Upper lobe of left lung (tissue), 6 donors: ENCODE measurements around the gene C19orf85. TPM values are rescaled to one million over a fixed set of nuclear protein-coding genes. Genes with fewer than 3 reads are reported as not detected.
"Not testable (repeated sequence)": the region's sequence is repeated elsewhere in the genome, so short reads cannot be mapped to it uniquely, and the experiment has no call there.

Source experiments
- ATAC-seq, 2 donors: fragments of 200-7000 bp; cut with Tn5 transposase; one replicate each; pipeline ENCODE4 v1.9.1; 2022; ENCODE audit warnings: mild to moderate bottlenecking in 2 of 2, moderate library complexity in 2 of 2; ENCODE audit not compliant: low FRiP score in 2 of 2
- DNase-seq, 2 donors: peaks; one replicate each; pipeline ENCODE4 v3.0.0-alpha.2; 2019 to 2020
- H3K27ac ChIP-seq, 4 donors: fragments of 200-600 bp; sonication (generic); one replicate each; pipeline ENCODE4 v1.5.1; 2016 to 2019
- H3K27me3 ChIP-seq, 4 donors: fragments of 200-600 bp; sonication (generic); one replicate each; pipeline ENCODE4 v1.5.1; 2017 to 2019
- H3K36me3 ChIP-seq, 4 donors: fragments of 200-600 bp; sonication (generic); one replicate each; pipeline ENCODE4 v1.5.1; 2016 to 2019
- H3K4me1 ChIP-seq, 4 donors: fragments of 200-600 bp; sonication (generic); one replicate each; pipeline ENCODE4 v1.5.1; 2018 to 2019
- H3K4me3 ChIP-seq, 4 donors: fragments of 200-600 bp; sonication (generic); one replicate each; pipeline ENCODE4 v1.5.1; 2017 to 2019; ENCODE audit warnings: mild to moderate bottlenecking in 2 of 4, moderate library complexity in 1 of 4
- H3K9me3 ChIP-seq, 4 donors: fragments of 200-600 bp; sonication (generic); one replicate each; pipeline ENCODE4 v1.5.1; 2018 to 2019
- EP300 ChIP-seq, 4 donors: sonication (generic); formaldehyde crosslinking; IDR thresholded peaks; one replicate each; pipeline ENCODE4 v1.5.1; 2017; ENCODE audit warnings: antibody characterized with exemption in 4 of 4, control low read depth in 2 of 4
- POLR2A ChIP-seq, 4 donors: fragments of 450-650 bp; IDR thresholded peaks; one replicate each; pipeline ENCODE4 v1.5.1; 2016 to 2017; ENCODE audit warnings: antibody characterized with exemption in 4 of 4, mild to moderate bottlenecking in 2 of 4
- POLR2AphosphoS5 ChIP-seq, 2 donors: sonication (generic); formaldehyde crosslinking; IDR thresholded peaks; one replicate each; pipeline ENCODE4 v1.5.1; 2017; ENCODE audit warnings: antibody characterized with exemption in 2 of 2
- WGBS, 2 donors: methylation state at CpG; one replicate each; pipeline ENCODE4 v1.1.5; 2017 to 2018; 5-methylcytosine and 5-hydroxymethylcytosine counted together
- total RNA-seq, 6 donors: library from RNA; depleted of rRNA in 4 of 6; stranded (reverse); fragments of >200 nt in 4 of 6; gene quantifications; one replicate each; pipeline versions ENCODE4 v1.1.0 to v1.2.1, GENCODE V29; 2016 to 2021
- TF ChIP-seq, protein P1 (sequence below), 6 experiments: fragments of 450-650 bp in 4 of 6; fragments of 200-600 bp in 2 of 6; sonication (generic) in 2 of 6; IDR thresholded peaks; one replicate each; pipeline ENCODE4 v1.5.1; 2016 to 2019; ENCODE audit warnings: antibody characterized with exemption in 6 of 6
- donor health status: DM: no; HTN: no; CAD: no; lungs with moderate emphysema.
- donor health status: DM: no; HTN: yes; CAD: no; lungs with severe emphysema.

C19orf85 gene
- total RNA-seq, 6 donors from 2014 or later, result not detected

DNA sequence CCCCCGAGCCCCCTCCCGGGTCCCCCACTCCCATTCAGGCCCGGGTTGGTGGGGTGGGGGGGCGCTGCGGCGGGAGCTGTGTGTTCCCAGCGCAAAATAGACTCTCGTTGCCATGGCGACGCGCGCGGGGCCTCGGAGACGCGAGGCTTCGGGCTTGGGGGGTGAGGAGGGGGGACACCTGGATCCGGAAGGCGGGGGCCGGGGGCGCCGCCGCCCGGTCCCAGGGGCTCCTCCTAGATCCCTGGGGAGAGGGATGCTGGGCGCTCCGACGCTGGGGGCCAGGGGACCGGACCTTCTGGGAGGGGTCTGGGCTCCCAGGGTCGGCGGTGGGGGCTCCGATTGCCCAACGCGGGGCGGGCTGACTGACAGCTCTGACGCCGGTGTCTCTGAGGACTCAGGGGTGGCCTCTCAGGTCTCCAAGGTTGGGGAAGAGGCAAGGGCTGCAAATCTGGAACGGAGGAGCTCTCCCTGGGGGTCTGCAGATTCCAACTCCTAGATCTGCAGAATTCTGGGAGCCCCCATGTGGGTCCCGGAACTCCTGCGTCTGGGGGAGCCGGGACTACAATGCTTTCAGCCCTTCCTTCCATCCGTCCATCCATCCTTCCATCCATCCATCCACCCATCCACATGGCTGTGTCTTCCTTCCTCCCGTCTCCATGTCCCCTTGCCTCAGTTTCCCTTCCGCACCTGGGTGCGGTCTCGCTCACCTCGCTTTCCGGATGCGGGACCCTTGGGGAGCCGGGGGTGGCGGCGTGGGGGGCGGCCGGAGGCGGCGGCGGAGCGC is 12.4 kb downstream of the C19orf85 start:
- WGBS, 2 donors, result 6 to 12% methylated on average over 22 to 47 of the region's 57 CpGs

DNA sequence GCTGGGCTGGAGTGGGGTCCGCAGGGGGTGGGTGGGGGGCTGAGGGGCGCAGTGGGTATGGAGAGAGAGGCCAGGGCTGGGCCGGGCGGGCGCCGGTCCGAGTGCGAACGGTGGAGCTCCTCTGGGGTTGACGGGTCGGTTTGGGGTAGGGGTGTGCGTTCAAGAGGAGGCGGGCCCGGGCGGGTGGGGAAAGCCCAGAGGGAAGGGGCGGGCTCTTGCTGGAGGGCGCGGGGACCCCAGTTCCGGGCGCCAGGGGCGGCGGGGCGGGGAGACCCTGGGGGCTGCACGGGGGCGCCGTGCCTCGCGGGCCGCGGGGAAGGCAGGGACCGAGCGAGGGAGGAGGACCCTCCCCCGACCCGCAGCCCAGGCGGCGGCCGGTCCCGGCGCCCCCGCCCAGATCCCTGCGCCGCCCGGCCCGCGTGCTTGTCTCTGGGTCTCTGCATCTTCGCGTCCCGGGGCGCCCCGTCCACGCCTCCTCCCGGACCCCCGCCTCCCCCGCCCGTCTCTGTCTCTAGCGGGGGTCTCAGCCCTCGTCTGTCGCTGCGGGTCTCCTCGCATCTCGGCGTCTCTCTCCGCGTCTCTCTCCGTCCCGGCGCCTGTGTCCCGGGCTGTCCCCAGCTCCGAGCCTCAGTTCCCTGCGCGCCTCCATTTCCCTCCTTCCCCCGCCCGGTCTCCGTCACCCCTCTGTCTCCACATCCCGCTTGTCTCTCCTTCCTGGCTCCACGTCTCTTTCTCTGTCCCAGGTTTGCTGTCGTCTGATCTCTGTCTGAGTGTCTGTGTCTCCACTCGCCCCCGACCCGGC is 13.2 kb downstream of the C19orf85 start:
- 1 to 3% methylated on average over 23 to 34 of the region's 80 CpGs for WGBS, 2 donors
- ATAC-seq, result peak in 1 of 2 donors; percentile 8
- H3K27me3 ChIP-seq, result peaks cover 7 to 27% (median 16%) of the 10 kb centered on the region in 4 donors
- peaks cover 0 to 20% (median 9%) of the 10 kb centered on the region in 4 donors for H3K36me3 ChIP-seq
- no peaks in the 10 kb centered on the region for H3K9me3 ChIP-seq
- no peak for TF ChIP-seq EP300 (IDR thresholded peaks at IDR 0.05)
- TF ChIP-seq, protein P1, sequence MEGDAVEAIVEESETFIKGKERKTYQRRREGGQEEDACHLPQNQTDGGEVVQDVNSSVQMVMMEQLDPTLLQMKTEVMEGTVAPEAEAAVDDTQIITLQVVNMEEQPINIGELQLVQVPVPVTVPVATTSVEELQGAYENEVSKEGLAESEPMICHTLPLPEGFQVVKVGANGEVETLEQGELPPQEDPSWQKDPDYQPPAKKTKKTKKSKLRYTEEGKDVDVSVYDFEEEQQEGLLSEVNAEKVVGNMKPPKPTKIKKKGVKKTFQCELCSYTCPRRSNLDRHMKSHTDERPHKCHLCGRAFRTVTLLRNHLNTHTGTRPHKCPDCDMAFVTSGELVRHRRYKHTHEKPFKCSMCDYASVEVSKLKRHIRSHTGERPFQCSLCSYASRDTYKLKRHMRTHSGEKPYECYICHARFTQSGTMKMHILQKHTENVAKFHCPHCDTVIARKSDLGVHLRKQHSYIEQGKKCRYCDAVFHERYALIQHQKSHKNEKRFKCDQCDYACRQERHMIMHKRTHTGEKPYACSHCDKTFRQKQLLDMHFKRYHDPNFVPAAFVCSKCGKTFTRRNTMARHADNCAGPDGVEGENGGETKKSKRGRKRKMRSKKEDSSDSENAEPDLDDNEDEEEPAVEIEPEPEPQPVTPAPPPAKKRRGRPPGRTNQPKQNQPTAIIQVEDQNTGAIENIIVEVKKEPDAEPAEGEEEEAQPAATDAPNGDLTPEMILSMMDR (IDR thresholded peaks at IDR 0.05), result no peak
- no peak for TF ChIP-seq POLR2AphosphoS5 (IDR thresholded peaks at IDR 0.05)
- no peak for TF ChIP-seq POLR2A (IDR thresholded peaks at IDR 0.05)
- peak in 1 of 2 donors; percentile 85 for DNase-seq
- H3K4me3 ChIP-seq, result peak overlapping the region in 2 of 4 donors; percentile 10 to 21
- H3K27ac ChIP-seq, result no peak overlapping the region
- peaks cover 15 to 22% (median 20%) of the 10 kb centered on the region in 4 donors for H3K4me1 ChIP-seq

More for the DNA sequence above, 12.4 kb downstream of the C19orf85 start:
- H3K27me3 ChIP-seq, result peaks cover 7 to 27% (median 16%) of the 10 kb centered on the region in 4 donors
- H3K27ac ChIP-seq, result no peak overlapping the region
- H3K4me1 ChIP-seq, result peaks cover 15 to 22% (median 20%) of the 10 kb centered on the region in 4 donors
- H3K36me3 ChIP-seq, result peaks cover 0 to 20% (median 9%) of the 10 kb centered on the region in 4 donors
- TF ChIP-seq EP300 (IDR thresholded peaks at IDR 0.05) (no peak), POLR2A (IDR thresholded peaks at IDR 0.05) (no peak), POLR2AphosphoS5 (IDR thresholded peaks at IDR 0.05) (no peak)
- TF ChIP-seq, protein P1 (IDR thresholded peaks at IDR 0.05), result no peak
- peak overlapping the region in 3 of 4 donors; percentile 7 to 21 (median 10) for H3K4me3 ChIP-seq
- H3K9me3 ChIP-seq, result no peaks in the 10 kb centered on the region
- ATAC-seq, result no peak
- DNase-seq, result peak in 1 of 2 donors; percentile 85

DNA sequence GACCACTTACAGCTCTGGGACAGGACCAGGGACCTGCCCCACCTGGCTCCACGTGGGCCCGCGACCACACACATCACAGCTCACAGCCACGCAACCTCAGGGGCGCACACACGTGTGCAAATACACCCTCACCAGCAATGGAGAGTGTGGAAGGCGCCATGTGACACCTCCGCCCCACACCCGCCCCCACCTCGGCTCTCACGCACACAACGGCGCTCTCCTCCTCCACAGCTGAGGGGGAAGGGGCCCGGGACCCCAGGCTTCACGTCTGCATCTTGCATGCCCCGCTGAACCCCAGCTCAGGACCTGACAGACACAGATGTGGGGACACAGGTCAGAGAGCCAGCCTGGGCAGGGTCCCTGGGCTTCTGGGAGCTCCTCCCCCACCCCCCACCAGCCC is 15.1 kb downstream of the C19orf85 start:
- Histone ChIP-seq H3K36me3 (peaks cover 0 to 7% (median 0%) of the 10 kb centered on the region in 4 donors), H3K27me3 (peaks cover 7 to 28% (median 20%) of the 10 kb centered on the region in 4 donors), H3K4me1 (peaks cover 15 to 22% (median 20%) of the 10 kb centered on the region in 4 donors), H3K9me3 (no peaks in the 10 kb centered on the region), H3K4me3 (no peak overlapping the region), H3K27ac (no peak overlapping the region)
- 38 to 40% methylated on average over 5 to 16 of the region's 16 CpGs for WGBS, 2 donors
- no peak for TF ChIP-seq EP300 (IDR thresholded peaks at IDR 0.05)
- TF ChIP-seq POLR2AphosphoS5 (IDR thresholded peaks at IDR 0.05), result no peak
- no peak for ATAC-seq
- no peak for DNase-seq

DNA sequence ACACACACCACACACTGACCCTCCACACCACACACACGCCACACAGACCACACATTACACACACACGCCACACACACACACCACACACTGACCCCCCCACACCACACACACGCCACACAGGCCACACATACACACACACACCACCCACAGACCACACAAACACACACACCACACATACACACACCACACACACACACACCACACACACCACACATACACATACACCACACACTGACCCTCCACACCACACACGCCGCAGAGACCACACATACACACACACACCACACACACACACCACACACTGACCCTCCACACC is 16.4 kb downstream of the C19orf85 start:
- not testable (repeated sequence) for H3K36me3 ChIP-seq, DNase-seq, H3K4me3 ChIP-seq, H3K9me3 ChIP-seq, H3K27ac ChIP-seq, ATAC-seq
- 87 to 90% methylated on average over 5 of the region's 5 CpGs for WGBS, 2 donors
- peaks cover 15 to 26% (median 20%) of the 10 kb centered on the region in 4 donors for H3K4me1 ChIP-seq
- peaks cover 7 to 40% (median 27%) of the 10 kb centered on the region in 4 donors for H3K27me3 ChIP-seq

DNA sequence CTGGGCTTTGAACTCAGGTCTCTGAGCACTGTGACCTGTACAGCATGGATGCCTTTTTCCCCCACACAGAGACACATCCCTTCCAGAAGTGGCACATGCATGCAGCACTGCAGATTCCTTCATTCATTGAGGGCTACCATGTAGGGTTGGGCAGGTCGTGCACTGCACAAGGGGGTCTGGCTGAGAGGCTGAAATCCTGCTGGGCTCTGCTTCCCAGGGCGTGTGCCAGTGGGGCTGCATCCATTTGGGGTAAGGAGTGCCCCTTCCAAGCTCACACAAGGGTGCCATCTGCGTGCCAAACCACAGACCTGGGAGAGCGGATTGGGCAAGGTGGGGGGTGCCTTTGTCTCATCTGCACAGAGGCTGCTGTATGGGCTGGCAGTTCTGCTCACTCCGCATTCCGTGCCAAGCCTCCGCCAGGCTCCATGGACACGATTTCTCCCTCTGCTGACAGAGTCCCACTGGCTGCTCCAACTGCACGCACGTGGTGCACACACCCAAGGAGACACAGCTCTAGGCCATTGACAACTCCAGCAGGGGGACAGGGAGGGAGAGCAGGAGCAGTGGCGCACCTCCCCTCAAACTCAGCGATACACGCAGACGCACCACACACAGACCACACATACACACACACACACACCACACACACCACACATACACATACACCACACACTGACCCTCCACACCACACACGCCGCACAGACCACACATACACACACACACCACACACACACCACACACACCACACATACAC is 17.0 kb downstream of the C19orf85 start:
- WGBS, 2 donors, result 28 to 81% methylated on average over 2 to 16 of the region's 16 CpGs

More for the DNA sequence above, 17.0 kb downstream of the C19orf85 start:
- Histone ChIP-seq H3K27ac (no peak overlapping the region), H3K27me3 (peaks cover 7 to 42% (median 30%) of the 10 kb centered on the region in 4 donors), H3K4me3 (no peak overlapping the region), H3K36me3 (no peaks in the 10 kb centered on the region), H3K4me1 (peaks cover 15 to 26% (median 16%) of the 10 kb centered on the region in 4 donors), H3K9me3 (no peaks in the 10 kb centered on the region)
- TF ChIP-seq, protein P1 (IDR thresholded peaks at IDR 0.05), result peak in 1 of 6 experiments; percentile 5
- TF ChIP-seq POLR2A (IDR thresholded peaks at IDR 0.05), result no peak
- DNase-seq (no peak), ATAC-seq (peak in 1 of 2 donors; percentile 23)
